H1 (cell line): ENCODE measurements around the gene FIG4. TPM values are rescaled to one million over a fixed set of nuclear protein-coding genes. Genes with fewer than 3 reads are reported as not detected.

ENCODE experiments used
- ASH2L ChIP-seq: fragments of 200-600, 300-600 bp; sonication (generic); IDR thresholded peaks from one replicate; pipeline ENCODE4 v1.7.1; 2017; ENCODE audit warnings: low read length
- BACH1 ChIP-seq: IDR thresholded peaks from 2 replicates; pipeline ENCODE4 v1.6.1; 2012; ENCODE audit warnings: low read length, improper control_type of control experiment
- CBX5 ChIP-seq: fragments of 300-800, 300-1000 bp; sonication (generic); IDR thresholded peaks from 2 replicates; pipeline ENCODE4 v1.7.1; 2016; ENCODE audit warnings: antibody characterized with exemption, low read length, low read depth
- KDM5A ChIP-seq: fragments of 200-600 bp; IDR thresholded peaks from 2 replicates; pipeline ENCODE4 v1.7.1; 2012; ENCODE audit warnings: mild to moderate bottlenecking, low read length, inconsistent platforms, mixed read lengths
- MAFK ChIP-seq: IDR thresholded peaks from 2 replicates; pipeline ENCODE4 v1.6.1; 2012; ENCODE audit warnings: low read depth, mild to moderate bottlenecking, improper control_type of control experiment, low read length
- NRF1 ChIP-seq: IDR thresholded peaks from 2 replicates; pipeline ENCODE4 v1.6.1; 2011; ENCODE audit warnings: mild to moderate bottlenecking, low read depth, low read length, improper control_type of control experiment
- YY1 ChIP-seq: IDR thresholded peaks from 2 replicates; pipeline ENCODE4 v1.6.1; 2011; ENCODE audit warnings: low read depth, mild to moderate bottlenecking, low read length
- polyA plus RNA-seq, 7 experiments: library from polyadenylated mRNA; depleted of rRNA in 3 of 7; stranded (reverse) in 5 of 7; unstranded in 2 of 7; fragments of >200 nt in 5 of 7; fragments of 200-250 nt in 2 of 7; gene quantifications; 1 replicate in 5 of 7; 2 replicates in 1 of 7; 4 replicates in 1 of 7; pipeline versions ENCODE4 v1.2.1 to v1.2.3, GENCODE V29; 2011 to 2013; ENCODE audit warnings: missing spikeins in 2 of 7, mixed read lengths in 2 of 7
- total RNA-seq: library from RNA; stranded (reverse); fragmentation: NEBNext Ultra II Directional; extraction: Animal tissue kit (Norgen Biotek cat#: 25700); gene quantifications from 2 replicates; pipeline ENCODE4 v1.2.1, GENCODE V29; 2021
- TF ChIP-seq, protein P1 (sequence below): fragments of 300-600 bp; sonication (generic); IDR thresholded peaks from 2 replicates; pipeline ENCODE4 v1.7.1; 2012; ENCODE audit warnings: low read length, moderate library complexity, mild to moderate bottlenecking, inconsistent platforms; ENCODE audit not compliant: insufficient replicate concordance
- TF ChIP-seq, protein P2 (sequence below): IDR thresholded peaks from 2 replicates; pipeline ENCODE4 v1.6.1; 2012; ENCODE audit warnings: inconsistent platforms

FIG4 gene
- total and polyA plus RNA-seq, 2 of the 8 experiments (the other 6 are each of a cell fraction or from before 2014, with no cell fraction given), result 11.8 to 21.9 TPM

DNA sequence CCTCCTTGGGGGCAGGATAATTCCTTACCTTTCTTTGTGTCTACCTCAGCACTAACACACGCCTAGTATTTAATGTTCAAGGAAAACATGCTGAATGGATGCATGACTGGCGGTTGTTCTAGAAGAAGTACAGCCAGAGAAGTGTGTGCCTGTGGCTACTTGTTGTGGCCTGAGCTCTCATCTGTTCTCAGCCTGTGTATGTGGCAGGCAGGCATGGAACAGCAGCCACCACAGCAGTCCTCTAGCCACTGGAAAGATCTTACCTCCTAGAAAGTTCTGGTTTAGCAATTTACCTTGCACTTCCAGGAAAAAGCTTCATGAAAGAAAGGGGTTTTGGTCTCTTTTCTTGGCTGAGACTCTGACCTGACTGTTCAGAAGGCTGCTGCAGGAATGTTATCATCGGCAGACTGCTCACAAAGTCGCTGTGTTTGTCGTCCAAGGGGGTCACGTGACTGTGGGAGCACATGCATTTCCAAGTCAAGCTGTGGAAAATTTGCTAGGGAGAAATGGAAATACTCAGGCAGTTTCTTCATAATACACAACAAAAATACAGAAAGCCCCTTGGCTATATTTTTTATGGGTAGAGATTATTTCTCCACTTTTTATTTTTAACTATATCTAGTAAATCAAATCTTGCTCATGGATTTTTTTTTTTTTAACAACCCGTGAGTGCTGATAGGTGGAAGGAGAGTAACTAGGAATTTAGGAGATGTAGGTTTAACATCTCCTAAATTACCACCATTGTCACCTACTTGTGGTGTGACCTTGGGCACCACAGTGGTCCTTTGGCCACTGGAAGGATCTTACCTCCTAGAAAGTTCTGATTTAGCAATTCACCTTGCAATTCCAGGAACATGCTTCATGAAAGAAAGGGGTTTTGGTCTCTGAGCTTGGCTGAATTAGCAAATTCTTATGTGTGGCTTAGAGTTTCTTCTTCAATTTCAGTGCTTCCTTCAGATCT is 176.2 kb downstream of the FIG4 start (continued):
- TF ChIP-seq, protein P1, sequence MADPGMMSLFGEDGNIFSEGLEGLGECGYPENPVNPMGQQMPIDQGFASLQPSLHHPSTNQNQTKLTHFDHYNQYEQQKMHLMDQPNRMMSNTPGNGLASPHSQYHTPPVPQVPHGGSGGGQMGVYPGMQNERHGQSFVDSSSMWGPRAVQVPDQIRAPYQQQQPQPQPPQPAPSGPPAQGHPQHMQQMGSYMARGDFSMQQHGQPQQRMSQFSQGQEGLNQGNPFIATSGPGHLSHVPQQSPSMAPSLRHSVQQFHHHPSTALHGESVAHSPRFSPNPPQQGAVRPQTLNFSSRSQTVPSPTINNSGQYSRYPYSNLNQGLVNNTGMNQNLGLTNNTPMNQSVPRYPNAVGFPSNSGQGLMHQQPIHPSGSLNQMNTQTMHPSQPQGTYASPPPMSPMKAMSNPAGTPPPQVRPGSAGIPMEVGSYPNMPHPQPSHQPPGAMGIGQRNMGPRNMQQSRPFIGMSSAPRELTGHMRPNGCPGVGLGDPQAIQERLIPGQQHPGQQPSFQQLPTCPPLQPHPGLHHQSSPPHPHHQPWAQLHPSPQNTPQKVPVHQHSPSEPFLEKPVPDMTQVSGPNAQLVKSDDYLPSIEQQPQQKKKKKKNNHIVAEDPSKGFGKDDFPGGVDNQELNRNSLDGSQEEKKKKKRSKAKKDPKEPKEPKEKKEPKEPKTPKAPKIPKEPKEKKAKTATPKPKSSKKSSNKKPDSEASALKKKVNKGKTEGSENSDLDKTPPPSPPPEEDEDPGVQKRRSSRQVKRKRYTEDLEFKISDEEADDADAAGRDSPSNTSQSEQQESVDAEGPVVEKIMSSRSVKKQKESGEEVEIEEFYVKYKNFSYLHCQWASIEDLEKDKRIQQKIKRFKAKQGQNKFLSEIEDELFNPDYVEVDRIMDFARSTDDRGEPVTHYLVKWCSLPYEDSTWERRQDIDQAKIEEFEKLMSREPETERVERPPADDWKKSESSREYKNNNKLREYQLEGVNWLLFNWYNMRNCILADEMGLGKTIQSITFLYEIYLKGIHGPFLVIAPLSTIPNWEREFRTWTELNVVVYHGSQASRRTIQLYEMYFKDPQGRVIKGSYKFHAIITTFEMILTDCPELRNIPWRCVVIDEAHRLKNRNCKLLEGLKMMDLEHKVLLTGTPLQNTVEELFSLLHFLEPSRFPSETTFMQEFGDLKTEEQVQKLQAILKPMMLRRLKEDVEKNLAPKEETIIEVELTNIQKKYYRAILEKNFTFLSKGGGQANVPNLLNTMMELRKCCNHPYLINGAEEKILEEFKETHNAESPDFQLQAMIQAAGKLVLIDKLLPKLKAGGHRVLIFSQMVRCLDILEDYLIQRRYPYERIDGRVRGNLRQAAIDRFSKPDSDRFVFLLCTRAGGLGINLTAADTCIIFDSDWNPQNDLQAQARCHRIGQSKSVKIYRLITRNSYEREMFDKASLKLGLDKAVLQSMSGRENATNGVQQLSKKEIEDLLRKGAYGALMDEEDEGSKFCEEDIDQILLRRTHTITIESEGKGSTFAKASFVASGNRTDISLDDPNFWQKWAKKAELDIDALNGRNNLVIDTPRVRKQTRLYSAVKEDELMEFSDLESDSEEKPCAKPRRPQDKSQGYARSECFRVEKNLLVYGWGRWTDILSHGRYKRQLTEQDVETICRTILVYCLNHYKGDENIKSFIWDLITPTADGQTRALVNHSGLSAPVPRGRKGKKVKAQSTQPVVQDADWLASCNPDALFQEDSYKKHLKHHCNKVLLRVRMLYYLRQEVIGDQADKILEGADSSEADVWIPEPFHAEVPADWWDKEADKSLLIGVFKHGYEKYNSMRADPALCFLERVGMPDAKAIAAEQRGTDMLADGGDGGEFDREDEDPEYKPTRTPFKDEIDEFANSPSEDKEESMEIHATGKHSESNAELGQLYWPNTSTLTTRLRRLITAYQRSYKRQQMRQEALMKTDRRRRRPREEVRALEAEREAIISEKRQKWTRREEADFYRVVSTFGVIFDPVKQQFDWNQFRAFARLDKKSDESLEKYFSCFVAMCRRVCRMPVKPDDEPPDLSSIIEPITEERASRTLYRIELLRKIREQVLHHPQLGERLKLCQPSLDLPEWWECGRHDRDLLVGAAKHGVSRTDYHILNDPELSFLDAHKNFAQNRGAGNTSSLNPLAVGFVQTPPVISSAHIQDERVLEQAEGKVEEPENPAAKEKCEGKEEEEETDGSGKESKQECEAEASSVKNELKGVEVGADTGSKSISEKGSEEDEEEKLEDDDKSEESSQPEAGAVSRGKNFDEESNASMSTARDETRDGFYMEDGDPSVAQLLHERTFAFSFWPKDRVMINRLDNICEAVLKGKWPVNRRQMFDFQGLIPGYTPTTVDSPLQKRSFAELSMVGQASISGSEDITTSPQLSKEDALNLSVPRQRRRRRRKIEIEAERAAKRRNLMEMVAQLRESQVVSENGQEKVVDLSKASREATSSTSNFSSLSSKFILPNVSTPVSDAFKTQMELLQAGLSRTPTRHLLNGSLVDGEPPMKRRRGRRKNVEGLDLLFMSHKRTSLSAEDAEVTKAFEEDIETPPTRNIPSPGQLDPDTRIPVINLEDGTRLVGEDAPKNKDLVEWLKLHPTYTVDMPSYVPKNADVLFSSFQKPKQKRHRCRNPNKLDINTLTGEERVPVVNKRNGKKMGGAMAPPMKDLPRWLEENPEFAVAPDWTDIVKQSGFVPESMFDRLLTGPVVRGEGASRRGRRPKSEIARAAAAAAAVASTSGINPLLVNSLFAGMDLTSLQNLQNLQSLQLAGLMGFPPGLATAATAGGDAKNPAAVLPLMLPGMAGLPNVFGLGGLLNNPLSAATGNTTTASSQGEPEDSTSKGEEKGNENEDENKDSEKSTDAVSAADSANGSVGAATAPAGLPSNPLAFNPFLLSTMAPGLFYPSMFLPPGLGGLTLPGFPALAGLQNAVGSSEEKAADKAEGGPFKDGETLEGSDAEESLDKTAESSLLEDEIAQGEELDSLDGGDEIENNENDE, result no peak
- TF ChIP-seq KDM5A (no peak), CBX5 (no peak), YY1 (no peak), MAFK (no peak), BACH1 (no peak), ASH2L (no peak), NRF1 (no peak)
- TF ChIP-seq, protein P2, sequence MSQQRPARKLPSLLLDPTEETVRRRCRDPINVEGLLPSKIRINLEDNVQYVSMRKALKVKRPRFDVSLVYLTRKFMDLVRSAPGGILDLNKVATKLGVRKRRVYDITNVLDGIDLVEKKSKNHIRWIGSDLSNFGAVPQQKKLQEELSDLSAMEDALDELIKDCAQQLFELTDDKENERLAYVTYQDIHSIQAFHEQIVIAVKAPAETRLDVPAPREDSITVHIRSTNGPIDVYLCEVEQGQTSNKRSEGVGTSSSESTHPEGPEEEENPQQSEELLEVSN, result no peak
